NCI-H82 treated with DMSO at 0.1 percent for 48 hours (cell line): ENCODE data around the gene SSTR5.
A peak's percentile ranks its signal among the peaks of the same experiment; 100 is the strongest.
"Not testable (repeated sequence)": the region's sequence is repeated elsewhere in the genome, so short reads cannot be mapped to it uniquely, and the experiment has no call there.

ENCODE experiments used
- DNase-seq: peaks from one replicate; lab custom pipeline; 2025; ENCODE audit not compliant: unreplicated experiment; lab: John Stamatoyannopoulos, UW

SSTR5 gene

GRCh38 chr16:1073262-1073558 is 663 bp downstream of the SSTR5 start:
- DNase-seq = no peak

- DNase-seq = no peak
These were observed 1.2 kb downstream of the SSTR5 start for GRCh38 chr16:1073566-1074378.

- no peak for DNase-seq
These were observed 1.8 kb downstream of the SSTR5 start for GRCh38 chr16:1074379-1074649.

GRCh38 chr16:1075546-1075945 is 3.0 kb downstream of the SSTR5 start:
- no peak for DNase-seq

GRCh38 chr16:1076801-1077576 is 4.4 kb downstream of the SSTR5 start:
- DNase-seq = no peak

- DNase-seq = no peak
These were observed 5.5 kb downstream of the SSTR5 start for GRCh38 chr16:1077877-1078578.

GRCh38 chr16:1078579-1079021 is 6.1 kb downstream of the SSTR5 start:
- DNase-seq = peak; percentile 15

- no peak for DNase-seq
These were observed 6.8 kb downstream of the SSTR5 start for GRCh38 chr16:1079341-1079740.

- DNase-seq = no peak
These were observed 7.4 kb downstream of the SSTR5 start for GRCh38 chr16:1079786-1080525.

GRCh38 chr16:1080801-1081733 is 8.5 kb downstream of the SSTR5 start:
- no peak for DNase-seq

GRCh38 chr16:1081734-1082265 is 9.3 kb downstream of the SSTR5 start:
- no peak for DNase-seq

GRCh38 chr16:1082266-1082951 is 9.9 kb downstream of the SSTR5 start:
- DNase-seq = no peak

- DNase-seq = no peak
These were observed 10.6 kb downstream of the SSTR5 start for GRCh38 chr16:1082952-1083675.

- DNase-seq = no peak
These were observed 12.4 kb downstream of the SSTR5 start for GRCh38 chr16:1084971-1085370.

- DNase-seq = not testable (repeated sequence)
These were observed 13.9 kb downstream of the SSTR5 start for GRCh38 chr16:1086443-1086842.

GRCh38 chr16:1088295-1089170 is 16.0 kb downstream of the SSTR5 start:
- no peak for DNase-seq

GRCh38 chr16:1089439-1089821 is 16.9 kb downstream of the SSTR5 start:
- no peak for DNase-seq
